Measurements from ENCODE around the gene HEPACAM. TPM values are rescaled to one million over a fixed set of nuclear protein-coding genes. Genes with fewer than 3 reads are reported as not detected.
"Not testable (repeated sequence)": the region's sequence is repeated elsewhere in the genome, so short reads cannot be mapped to it uniquely, and the experiment has no call there.

Gene HEPACAM
- not detected in 2 replicates for total RNA-seq (2014; rRNA removed; shearing (Covaris generic); ENCODE audit: low replicate concordance)

- in situ Hi-C loops (cut with HindIII; ENCODE audit: low pct_unique_long_range_greater_than_20kb, low sequenced_read_pairs), result no loop called here
- no peak for DNase-seq (ENCODE audit: low read depth)
Observed at GRCh38 chr11:124935548-124936514, at the start of gene HEPACAM. Gene HEPACAM, minus strand, starts transcription at chr11:124936047. Its CDS starts 41 bp downstream, at chr11:124936006.

- in situ Hi-C loops (cut with HindIII; ENCODE audit: low pct_unique_long_range_greater_than_20kb, low sequenced_read_pairs), result no loop called here
- DNase-seq (ENCODE audit: low read depth), result no peak
Observed at GRCh38 chr11:124984512-124984854, 48.6 kb upstream of the HEPACAM start.

DNA sequence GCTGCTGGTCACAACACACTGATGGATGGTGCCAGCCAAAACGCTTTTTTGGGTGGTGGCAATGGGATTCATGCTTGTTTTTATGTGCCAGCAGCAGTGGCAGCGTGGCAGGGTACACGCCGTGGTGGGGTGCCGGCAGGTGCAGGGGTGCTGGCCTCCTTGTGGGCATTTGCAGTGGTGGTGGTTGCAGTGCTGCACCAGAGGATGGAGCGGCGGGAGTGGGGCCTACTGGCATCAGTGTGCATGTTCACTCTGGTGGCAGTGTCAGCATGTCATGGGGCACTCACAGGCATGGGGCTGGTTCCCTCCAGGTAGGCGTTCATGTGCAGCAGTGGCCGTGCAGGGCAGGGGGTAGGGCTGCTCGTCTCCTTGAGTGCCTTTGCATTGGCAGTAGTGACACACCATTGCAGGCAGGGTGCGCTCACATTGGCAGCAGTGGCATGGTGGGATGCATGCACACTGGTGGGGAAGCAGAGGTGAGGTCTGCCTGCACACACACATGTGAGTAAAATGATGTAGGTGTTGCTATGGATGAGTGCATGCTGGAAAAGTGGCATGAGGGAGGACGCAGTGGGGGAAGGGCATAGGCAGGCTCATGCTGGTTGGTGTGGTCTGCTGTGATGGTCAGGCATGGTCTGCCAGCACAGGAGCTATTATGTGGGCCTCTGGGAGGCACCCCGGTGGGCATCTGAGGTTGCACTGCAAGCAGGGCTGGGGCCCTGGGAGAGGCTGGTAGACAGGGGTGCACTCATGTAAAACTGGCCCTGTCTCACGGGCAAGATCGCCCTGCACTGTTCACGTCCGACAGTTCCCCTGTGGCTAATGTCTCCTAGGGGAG, 48.0 kb upstream of the HEPACAM start:
- in situ Hi-C loops (cut with HindIII; ENCODE audit: low pct_unique_long_range_greater_than_20kb, low sequenced_read_pairs), result no loop called here
- DNase-seq (ENCODE audit: low read depth), result no peak

DNA sequence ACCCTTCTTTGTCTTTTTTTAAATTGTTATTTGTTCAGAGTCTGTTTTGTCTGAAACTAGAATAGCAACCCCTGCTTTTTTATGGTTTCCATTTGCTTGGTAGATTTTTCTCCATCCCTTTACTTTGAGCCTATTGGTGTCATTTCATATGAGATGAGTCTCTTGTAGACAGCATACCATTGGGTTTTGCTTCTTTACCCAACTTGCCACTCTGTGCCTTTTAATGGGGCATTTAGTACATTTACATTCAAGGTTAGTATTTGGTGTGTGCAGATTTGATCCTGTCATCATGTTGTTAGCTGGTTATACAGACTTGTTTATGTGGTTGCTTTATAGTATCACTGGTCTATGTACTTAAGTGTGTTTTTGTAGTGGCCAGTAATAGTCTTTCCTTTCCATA, 46.2 kb upstream of the HEPACAM start:
- in situ Hi-C loops (cut with HindIII; ENCODE audit: low pct_unique_long_range_greater_than_20kb, low sequenced_read_pairs), result no loop called here
- no peak for DNase-seq (ENCODE audit: low read depth)

DNA sequence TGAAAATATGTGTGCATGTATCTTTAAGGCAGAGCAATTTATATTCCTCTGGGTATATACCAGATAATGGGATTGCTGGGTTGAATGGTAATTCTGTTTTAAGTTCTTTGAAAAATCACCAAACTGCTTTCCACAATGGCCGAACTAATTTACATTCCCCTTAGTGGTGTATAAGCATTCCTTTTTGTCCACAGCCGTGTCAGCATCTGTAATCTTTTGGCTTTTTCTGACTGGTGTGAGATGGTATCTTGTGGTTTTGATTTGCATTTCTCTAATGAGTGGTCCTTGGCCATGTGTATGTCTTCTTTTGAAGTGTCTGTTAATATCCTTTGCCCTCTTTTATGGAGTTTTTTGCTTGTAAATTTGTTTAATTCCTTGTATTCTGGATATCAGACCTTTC, 42.5 kb upstream of the HEPACAM start:
- DNase-seq (ENCODE audit: low read depth), result no peak
- in situ Hi-C loops (cut with HindIII; ENCODE audit: low pct_unique_long_range_greater_than_20kb, low sequenced_read_pairs), result no loop called here

- in situ Hi-C loops (cut with HindIII; ENCODE audit: low pct_unique_long_range_greater_than_20kb, low sequenced_read_pairs), result no loop called here
- DNase-seq (ENCODE audit: low read depth), result no peak
Observed at GRCh38 chr11:124977006-124977405, 41.2 kb upstream of the HEPACAM start.

GRCh38 chr11:124976531-124976930, 40.7 kb upstream of the HEPACAM start:
- DNase-seq (ENCODE audit: low read depth), result no peak
- in situ Hi-C loops (cut with HindIII; ENCODE audit: low pct_unique_long_range_greater_than_20kb, low sequenced_read_pairs), result no loop called here

- in situ Hi-C loops (cut with HindIII; ENCODE audit: low pct_unique_long_range_greater_than_20kb, low sequenced_read_pairs), result no loop called here
- no peak for DNase-seq (ENCODE audit: low read depth)
Observed at GRCh38 chr11:124971810-124972209, 36.0 kb upstream of the HEPACAM start.

GRCh38 chr11:124970925-124971324, 35.1 kb upstream of the HEPACAM start:
- in situ Hi-C loops (cut with HindIII; ENCODE audit: low pct_unique_long_range_greater_than_20kb, low sequenced_read_pairs), result no loop called here

DNA sequence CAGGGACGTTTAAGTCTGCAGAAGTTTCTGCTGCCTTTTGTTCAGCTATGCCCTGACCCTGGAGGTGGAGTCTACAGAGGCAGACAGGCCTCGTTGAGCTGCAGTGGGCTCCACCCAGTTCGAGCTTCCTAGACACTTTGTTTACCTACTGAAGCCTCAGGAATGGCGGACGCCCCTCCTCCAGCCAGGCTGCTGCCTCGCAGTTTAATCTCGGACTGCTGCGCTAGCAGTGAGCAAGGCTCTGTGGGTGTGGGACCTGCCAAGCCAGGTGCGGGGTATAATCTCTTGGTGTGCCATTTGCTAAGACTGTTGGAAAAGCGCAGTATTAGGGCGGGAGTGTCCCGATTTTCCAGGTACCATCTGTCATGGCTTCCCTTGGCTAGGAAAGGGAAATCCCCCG, 32.4 kb upstream of the HEPACAM start:
- in situ Hi-C loops (cut with HindIII; ENCODE audit: low pct_unique_long_range_greater_than_20kb, low sequenced_read_pairs), result not testable (repeated sequence)

More at GRCh38 chr11:124970925-124971324, 35.1 kb upstream of the HEPACAM start:
- no peak for DNase-seq (ENCODE audit: low read depth)

GRCh38 chr11:124961972-124962609, 26.2 kb upstream of the HEPACAM start:
- in situ Hi-C loops (cut with HindIII; ENCODE audit: low pct_unique_long_range_greater_than_20kb, low sequenced_read_pairs), result no loop called here
- DNase-seq (ENCODE audit: low read depth), result peak; percentile 39

More for the DNA sequence above, 32.4 kb upstream of the HEPACAM start:
- not testable (repeated sequence) for DNase-seq (ENCODE audit: low read depth)

GRCh38 chr11:124955035-124955434, 19.2 kb upstream of the HEPACAM start:
- in situ Hi-C loops (cut with HindIII; ENCODE audit: low pct_unique_long_range_greater_than_20kb, low sequenced_read_pairs), result no loop called here
- no peak for DNase-seq (ENCODE audit: low read depth)

DNA sequence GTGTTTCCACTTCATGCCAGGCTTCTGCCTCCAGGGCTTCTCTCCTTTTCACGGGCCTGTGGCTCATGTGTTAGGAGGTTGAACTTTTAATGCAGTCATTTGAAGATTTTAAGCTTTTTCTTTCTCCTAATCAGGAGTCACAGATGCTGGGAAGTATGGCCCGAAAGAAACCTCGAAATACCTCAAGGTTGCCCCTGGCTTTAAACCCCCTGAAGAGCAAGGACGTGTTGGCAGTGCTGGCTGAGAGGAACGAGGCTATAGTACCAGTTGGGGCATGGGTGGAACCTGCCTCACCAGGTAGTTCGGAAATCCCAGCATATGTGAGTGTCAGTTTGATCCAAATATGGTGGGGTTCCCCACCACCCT, 18.7 kb upstream of the HEPACAM start:
- in situ Hi-C loops (cut with HindIII; ENCODE audit: low pct_unique_long_range_greater_than_20kb, low sequenced_read_pairs), result no loop called here
- DNase-seq (ENCODE audit: low read depth), result no peak

GRCh38 chr11:124953753-124954589, 18.1 kb upstream of the HEPACAM start, which contains the start of gene CCDC15:
Gene CCDC15, plus strand, starts transcription at chr11:124954202. Its CDS starts 531 bp downstream, at chr11:124954733.
- peak; percentile 92 for DNase-seq (ENCODE audit: low read depth)
- in situ Hi-C loops (cut with HindIII; ENCODE audit: low pct_unique_long_range_greater_than_20kb, low sequenced_read_pairs), result no loop called here

GRCh38 chr11:124951341-124951740, 15.5 kb upstream of the HEPACAM start:
- in situ Hi-C loops (cut with HindIII; ENCODE audit: low pct_unique_long_range_greater_than_20kb, low sequenced_read_pairs), result no loop called here

DNA sequence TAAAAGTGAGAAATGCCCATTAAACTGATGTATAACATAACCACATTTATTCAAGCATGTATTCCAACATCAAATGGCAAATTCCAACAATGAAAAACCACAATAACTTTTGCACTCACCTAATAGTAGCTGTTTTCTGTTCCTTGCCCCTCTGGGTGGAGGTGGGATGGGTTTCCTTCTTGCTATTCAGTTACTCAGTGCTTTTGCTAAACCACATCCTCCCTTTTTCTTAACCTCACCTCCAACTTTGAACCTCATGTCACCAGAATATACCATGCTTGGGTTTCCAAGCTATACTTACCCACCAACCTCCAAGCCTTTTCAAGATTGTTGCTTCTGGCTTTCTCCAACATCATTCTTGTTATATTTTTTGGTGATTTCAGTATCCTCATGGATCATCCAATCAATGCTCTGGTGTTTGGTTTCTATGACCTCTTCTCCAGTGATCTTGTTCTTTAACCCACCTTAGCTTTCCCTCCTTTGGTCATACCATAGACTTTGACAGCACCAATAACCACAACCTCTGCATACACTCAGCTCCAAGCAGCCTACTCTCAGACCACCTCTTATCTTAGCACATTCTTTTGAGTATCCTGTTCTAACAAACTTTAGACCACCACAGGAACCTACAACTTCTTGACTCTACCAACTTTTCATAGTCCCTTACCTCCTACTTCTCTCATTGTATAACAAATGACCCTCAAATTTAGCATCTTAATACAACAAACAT, 14.9 kb upstream of the HEPACAM start:
- no peak for DNase-seq (ENCODE audit: low read depth)
- in situ Hi-C loops (cut with HindIII; ENCODE audit: low pct_unique_long_range_greater_than_20kb, low sequenced_read_pairs), result no loop called here

More at GRCh38 chr11:124951341-124951740, 15.5 kb upstream of the HEPACAM start:
- no peak for DNase-seq (ENCODE audit: low read depth)

GRCh38 chr11:124946735-124947141, 10.9 kb upstream of the HEPACAM start:
- DNase-seq (ENCODE audit: low read depth), result no peak
- in situ Hi-C loops (cut with HindIII; ENCODE audit: low pct_unique_long_range_greater_than_20kb, low sequenced_read_pairs), result no loop called here

All from Caki2 (cell line).